NCI-H2107 treated with DMSO at 0.1 percent for 48 hours (cell line): ENCODE measurements around the gene DHX29.

Source experiments
- DNase-seq: peaks from one replicate; lab custom pipeline; 2025; ENCODE audit not compliant: unreplicated experiment; lab: John Stamatoyannopoulos, UW

DHX29 gene, protein sequence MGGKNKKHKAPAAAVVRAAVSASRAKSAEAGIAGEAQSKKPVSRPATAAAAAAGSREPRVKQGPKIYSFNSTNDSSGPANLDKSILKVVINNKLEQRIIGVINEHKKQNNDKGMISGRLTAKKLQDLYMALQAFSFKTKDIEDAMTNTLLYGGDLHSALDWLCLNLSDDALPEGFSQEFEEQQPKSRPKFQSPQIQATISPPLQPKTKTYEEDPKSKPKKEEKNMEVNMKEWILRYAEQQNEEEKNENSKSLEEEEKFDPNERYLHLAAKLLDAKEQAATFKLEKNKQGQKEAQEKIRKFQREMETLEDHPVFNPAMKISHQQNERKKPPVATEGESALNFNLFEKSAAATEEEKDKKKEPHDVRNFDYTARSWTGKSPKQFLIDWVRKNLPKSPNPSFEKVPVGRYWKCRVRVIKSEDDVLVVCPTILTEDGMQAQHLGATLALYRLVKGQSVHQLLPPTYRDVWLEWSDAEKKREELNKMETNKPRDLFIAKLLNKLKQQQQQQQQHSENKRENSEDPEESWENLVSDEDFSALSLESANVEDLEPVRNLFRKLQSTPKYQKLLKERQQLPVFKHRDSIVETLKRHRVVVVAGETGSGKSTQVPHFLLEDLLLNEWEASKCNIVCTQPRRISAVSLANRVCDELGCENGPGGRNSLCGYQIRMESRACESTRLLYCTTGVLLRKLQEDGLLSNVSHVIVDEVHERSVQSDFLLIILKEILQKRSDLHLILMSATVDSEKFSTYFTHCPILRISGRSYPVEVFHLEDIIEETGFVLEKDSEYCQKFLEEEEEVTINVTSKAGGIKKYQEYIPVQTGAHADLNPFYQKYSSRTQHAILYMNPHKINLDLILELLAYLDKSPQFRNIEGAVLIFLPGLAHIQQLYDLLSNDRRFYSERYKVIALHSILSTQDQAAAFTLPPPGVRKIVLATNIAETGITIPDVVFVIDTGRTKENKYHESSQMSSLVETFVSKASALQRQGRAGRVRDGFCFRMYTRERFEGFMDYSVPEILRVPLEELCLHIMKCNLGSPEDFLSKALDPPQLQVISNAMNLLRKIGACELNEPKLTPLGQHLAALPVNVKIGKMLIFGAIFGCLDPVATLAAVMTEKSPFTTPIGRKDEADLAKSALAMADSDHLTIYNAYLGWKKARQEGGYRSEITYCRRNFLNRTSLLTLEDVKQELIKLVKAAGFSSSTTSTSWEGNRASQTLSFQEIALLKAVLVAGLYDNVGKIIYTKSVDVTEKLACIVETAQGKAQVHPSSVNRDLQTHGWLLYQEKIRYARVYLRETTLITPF (N-terminal part only)

DNA sequence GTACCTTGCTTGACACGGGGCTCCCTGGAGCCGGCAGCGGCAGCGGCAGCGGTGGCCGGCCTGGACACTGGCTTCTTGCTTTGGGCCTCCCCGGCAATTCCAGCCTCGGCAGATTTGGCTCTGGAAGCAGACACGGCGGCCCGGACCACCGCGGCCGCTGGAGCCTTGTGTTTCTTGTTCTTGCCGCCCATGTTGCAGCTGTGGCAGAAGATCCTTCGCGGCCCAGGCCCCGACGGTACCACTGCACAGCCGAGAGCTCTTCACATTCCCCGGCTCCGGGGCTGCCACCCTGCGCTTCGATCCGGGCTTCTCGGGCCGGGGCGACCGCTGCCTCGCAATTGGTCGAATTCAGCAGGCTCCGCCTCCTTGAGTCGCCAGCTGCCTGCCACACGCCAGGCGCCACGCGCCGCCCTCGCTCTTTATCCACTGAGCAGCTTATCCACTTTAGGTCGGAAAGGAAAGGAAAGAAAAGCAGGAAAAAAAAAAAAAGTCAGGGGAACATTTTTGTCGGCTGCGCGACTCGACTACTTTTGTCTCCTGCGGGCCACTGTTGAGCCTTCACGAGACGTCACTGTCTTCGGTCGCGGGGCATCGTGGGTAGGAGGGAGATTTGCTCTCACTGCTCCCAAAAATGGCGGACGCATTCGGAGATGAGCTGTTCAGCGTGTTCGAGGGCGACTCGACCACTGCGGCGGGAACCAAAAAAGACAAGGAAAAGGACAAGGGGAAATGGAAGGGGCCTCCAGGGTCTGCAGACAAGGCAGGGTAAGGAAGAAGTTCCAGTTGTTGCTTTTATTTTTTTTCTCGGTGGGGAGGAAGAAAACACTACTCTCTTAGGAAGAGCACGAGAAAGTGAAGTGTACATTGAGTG, at the start of gene DHX29, which contains the start of gene MTREX:
TSS of gene DHX29 (minus strand) at position 312 of the 871 bp plus-strand sequence. CDS start at position 191, 121 bp downstream.
TSS of gene MTREX (plus strand) at position 607 of the 871 bp plus-strand sequence. CDS start at position 632, 25 bp downstream.
- DNase-seq: peak; percentile 22

GRCh38 chr5:55356896-55357295, 49.4 kb upstream of the DHX29 start:
- no peak for DNase-seq

- no peak for DNase-seq
Observed at GRCh38 chr5:55350754-55351153, 43.3 kb upstream of the DHX29 start.

DNA sequence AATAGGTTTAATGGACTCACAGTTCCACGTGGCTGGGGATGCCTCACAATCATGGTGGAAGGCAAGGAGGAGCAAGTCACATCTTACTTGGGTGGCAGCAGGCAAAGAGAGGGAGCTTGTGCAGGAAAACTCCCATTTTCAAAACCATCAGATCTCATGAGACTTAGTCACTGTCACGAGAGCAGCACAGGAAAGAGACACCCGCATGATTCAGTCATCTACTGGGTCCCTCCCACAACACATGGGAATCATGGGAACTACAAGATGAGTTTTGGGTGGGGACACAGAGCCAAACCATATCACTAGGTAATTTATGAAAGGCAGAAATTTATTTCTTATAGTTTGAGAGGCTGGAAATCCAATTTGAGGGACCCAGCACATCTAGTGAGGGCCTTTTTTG, 40.3 kb upstream of the DHX29 start:
- DNase-seq: no peak

GRCh38 chr5:55345327-55345726, 37.8 kb upstream of the DHX29 start:
- DNase-seq: no peak

DNA sequence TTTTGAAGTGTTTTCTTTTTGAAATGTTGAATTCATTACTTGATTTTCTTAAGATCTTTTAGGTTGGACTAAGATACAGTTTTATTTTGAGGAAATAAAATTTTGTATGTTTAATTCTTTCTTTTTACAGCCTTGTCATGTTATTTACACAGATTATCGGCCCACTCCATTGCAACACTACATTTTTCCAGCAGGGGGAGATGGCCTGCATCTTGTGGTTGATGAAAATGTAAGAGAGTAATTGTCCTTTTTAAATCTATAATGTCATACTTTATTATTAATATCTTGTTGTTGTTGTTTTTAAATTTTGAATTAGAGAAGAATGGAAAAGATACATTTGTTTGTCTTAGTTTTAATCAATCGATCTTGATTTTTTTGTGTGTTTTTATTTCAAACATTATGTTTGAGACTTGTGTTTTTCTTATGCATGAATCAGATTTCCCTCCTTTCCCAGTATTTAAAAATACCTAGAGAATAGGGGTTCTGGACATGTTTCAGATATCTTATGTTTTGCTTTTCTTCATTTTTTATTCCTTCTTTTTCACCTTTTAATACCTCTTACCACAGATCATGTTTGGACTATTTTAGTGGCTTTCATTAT, 37.0 kb upstream of the DHX29 start:
- peak; percentile 17 for DNase-seq

GRCh38 chr5:55343609-55344008, 36.1 kb upstream of the DHX29 start:
- DNase-seq: no peak

DNA sequence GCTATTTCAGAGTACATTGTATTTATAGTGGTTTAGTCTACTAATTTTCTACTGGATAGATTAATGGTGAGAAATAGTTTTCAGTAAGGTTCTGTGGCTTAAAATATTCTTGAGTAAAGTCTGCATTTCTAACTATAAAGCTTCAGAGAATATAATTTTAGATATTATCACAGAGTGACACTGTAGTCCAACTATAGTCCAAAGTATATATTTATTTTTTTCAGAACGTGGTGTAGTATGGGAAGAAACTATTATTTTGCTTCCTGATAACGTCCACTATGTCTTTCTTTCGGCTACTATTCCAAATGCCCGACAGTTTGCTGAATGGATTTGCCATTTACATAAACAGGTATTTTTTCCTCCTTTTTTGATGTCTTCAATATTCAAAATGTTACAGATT, 35.6 kb upstream of the DHX29 start:
- DNase-seq: no peak

DNA sequence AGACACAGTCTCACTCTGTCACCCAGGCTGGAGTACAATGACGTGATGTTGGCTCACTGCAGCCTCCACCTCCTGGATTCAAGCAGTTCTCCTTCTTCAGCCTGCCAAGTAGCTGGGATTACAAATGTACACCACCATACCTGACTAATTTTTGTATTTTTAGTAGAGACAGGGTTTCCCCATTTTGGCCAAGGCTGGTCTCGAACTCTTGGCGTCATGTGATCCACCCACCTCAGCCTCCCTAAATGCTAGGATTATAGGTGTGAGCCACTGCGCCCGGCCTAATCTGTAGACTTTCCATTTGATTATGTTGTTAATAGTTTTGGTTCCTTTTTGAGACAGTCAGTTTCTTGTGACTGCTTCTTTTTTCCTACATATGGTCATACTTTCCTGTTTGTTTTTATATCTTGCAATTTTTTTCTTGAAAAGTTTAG, 31.3 kb upstream of the DHX29 start:
- no peak for DNase-seq

GRCh38 chr5:55338092-55338613, 30.7 kb upstream of the DHX29 start:
- DNase-seq: no peak

DNA sequence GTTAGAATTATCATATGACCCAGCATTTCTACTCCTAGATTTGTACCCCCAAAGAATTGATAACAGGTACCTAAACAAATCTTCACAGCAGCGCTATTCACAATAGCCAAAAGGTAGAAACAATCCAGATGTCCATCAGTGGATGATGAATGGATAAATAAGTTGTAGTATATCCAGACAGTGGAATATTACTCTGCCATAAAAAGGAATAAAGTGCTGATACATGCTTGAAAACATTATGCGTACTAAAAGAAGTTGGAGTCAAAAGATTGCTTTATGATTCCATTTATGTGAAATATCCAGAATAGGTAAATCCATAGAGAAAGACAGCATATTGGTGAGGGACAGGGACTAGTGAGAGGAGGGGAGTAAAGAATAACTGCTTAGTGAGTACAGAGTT, 26.3 kb upstream of the DHX29 start:
- no peak for DNase-seq

DNA sequence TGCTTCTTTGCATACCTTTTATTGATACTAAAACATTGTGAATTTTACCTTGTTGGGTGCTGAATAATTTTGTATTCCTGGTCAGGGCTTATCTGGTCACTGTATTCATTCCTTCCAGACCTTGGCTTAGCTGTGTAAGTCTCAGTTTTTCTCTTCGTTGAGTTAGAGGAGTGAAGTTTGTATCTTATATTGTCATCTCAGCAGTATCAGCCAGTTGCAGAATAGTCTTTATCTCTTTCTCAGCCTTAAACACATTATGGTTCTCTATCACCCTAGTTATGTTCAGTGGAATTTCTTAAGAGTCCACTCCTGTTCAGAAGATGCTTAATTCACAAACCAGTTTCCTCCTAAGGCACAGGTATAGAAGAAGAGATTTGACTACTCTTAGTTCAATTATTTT, 25.5 kb upstream of the DHX29 start:
- DNase-seq: no peak

DNA sequence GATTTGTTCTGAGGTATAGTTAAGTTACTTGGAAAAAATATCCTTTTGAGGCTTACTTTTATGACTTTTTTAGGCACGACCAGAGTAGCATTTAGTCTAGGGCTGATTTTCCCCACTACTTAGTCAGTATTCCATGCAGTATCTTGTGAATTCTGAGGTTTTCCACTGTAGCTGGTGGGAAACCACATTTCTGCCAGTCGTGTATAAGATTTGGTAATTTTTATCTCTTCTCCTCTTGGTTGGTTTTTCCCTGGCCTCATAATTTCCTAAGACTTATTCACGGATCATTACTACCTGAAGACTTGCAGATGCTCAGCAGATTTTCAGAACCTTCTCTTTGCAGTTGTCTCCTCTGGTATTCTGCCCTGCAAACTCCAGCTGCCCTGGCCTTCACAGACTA, 23.8 kb upstream of the DHX29 start:
- DNase-seq: no peak

GRCh38 chr5:55327281-55327680, 19.8 kb upstream of the DHX29 start:
- no peak for DNase-seq

DNA sequence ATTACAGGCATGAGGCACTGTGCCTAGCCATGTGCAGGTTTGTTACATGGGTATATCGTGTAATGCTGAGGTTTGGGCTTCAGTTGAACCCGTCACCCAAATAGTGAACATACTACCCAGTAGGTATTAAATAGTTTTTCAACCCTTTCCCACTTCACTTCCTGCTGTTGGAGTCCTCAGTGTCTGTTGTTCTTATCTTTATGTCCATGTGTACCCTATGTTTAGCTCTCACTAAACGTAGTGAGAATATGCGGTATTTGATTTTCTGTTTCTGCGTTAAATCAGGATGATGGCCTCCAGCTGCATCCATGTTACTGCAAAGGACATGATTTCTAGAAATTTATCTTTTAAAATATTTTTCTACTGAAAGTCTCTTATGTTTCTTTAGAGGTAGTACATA, 18.1 kb upstream of the DHX29 start:
- no peak for DNase-seq

DNA sequence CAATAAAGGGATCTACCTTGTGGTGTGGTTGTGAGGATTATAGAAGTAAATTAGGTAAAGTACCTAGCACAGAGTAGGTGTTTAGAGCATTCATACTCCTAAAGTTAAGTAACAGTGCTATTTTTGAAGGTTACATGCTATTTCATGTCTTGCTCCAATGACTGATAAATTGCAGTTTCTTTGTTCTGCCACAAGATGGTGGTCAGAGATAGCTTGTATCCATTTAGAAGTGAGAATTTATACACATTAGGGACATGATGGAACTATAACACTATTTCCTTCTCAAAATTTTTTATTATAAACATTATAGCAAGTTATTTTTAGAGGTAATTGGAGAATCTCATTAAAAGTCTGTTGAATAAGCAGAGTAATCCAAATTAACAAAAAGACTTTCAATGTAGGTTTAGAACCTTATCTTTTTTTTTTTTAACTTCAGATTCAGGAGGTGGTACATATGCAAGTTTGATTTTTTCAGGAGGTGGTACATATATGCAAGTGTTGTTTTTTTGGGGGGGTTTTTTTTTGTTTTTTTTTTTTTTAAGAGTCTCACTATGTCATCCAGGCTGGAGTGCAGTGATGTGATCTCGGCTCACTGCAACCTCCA, 17.4 kb upstream of the DHX29 start:
- no peak for DNase-seq

DNA sequence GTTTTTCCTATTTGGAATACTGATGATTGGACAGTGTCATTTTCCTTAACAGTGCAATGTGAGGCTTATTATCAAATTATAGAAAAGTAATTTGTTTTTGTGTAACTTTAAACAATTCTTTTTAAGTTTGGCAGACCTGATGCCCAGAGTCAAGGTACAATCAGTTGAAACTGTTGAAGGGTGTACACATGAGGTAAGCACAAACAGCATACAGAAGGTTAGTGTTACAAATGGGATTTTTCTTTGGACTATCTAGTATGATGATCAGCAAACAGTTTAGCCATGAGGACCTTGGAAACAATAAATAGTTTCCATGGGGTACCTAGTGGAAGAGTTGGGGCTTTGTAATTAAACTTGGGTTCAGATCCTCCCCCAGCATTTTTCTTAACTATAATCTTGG, 16.5 kb upstream of the DHX29 start:
- no peak for DNase-seq

DNA sequence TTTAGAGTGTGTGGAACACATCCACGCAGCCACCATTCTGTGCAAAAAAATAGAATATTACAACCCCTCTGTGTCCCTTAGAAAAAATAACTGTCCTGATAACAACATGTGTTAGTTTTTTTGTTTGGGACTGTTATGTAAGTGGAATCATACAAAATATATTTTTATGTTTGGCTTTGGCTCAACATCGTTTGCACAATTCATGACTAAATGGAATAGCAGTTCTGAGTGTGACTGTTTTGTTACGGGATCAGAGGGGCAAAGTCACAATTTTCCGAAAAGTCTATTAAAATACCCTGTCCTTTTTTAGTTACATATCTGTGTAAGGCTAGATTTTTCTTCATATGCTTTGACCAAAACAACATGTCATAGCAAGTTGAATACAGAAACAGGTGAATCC, 13.1 kb upstream of the DHX29 start:
- DNase-seq: no peak

- DNase-seq: no peak
Observed at GRCh38 chr5:55319491-55319890, 12.0 kb upstream of the DHX29 start.
